ENCODE measurements around the gene SLC9A9.

The SLC9A9 gene

GRCh38 chr3:143676021-143676420, 172.2 kb downstream of the SLC9A9 start:
- DNase-seq: no peak

GRCh38 chr3:143674100-143674968, 173.9 kb downstream of the SLC9A9 start:
- peak; percentile 58 for DNase-seq

GRCh38 chr3:143672396-143673165, 175.7 kb downstream of the SLC9A9 start:
- DNase-seq: no peak

- no peak for DNase-seq
These were observed 176.6 kb downstream of the SLC9A9 start for GRCh38 chr3:143671626-143672025.

- no peak for DNase-seq
These were observed 179.1 kb downstream of the SLC9A9 start for GRCh38 chr3:143668924-143669790.

- no peak for DNase-seq
These were observed 179.9 kb downstream of the SLC9A9 start for GRCh38 chr3:143668385-143668784.

DNA sequence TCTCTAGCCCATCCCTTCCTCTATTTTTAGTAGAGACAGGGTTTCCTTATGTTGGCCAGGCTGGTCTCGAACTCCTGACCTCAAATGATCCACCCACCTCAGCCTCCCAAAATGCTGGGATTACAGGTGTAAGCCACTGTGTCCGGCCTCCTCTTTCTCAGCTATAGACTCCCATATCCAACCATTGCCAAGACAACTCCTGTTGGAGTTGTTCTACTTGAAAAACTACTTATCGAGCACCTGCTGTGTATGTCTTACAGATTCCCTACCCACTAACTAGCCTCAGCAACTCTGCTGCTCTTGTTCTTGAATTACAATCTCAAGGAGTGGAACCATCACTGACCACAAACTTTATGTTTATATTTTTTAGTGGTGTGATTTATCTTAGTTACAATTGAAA, 186.6 kb downstream of the SLC9A9 start:
- DNase-seq: no peak

- DNase-seq: no peak
These were observed 189.4 kb downstream of the SLC9A9 start for GRCh38 chr3:143658861-143659260.

DNA sequence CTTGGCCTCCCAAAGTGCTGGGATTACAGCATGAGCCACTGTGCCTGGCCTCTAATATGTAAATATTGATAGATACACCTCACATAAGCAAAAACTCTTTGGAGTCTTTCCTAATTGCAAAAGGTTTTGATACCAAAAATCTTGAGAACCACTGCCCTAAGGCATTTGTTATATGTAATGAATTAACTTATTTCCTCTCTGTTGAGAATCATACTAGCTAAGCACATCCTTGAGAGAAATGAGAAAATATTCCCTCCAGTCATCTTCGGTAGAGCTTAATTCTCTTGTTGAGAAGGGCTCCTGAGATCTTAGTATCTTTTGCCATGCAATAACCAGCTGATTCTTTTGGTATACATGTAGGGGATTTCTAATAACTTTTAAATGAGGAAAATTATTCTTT, 190.2 kb downstream of the SLC9A9 start:
- DNase-seq: no peak

DNA sequence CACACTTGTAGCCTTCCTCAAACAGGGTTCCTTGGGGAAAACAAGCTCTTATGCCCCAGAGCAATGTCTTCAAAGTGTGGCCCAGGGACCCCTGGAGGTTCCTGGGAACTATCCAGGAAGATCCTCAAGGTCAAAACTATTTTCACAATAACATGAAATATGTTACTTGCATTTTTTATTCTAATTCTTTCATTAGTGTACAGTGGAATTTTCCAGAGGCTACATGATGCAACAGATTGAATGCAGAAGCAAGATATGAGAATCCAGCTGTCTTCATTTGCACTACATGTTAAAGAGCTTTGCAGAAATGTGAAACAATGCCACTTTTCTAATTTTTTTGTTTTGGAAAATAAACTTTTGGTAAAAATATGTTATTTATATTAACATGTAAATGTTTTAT, 190.9 kb downstream of the SLC9A9 start:
- DNase-seq: no peak

- no peak for DNase-seq
These were observed 193.4 kb downstream of the SLC9A9 start for GRCh38 chr3:143654906-143655305.

DNA sequence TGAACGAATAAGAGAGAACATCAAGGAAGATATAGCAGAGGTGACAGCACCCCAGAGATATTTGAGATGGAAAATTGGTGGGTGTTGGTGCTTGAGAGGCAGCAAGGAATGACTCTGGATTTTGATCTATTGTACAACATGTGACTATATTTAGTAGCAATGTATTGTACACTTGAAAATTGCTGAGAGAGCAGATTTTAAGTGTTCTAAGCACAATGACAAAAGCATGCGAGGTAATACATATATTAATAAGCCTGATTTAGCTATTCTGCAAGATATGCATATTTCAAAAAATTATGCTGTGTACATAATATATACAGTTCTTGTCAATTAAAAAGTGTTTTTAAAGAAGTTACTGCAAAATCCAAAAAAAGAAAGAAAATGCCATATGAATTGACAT, 194.3 kb downstream of the SLC9A9 start:
- DNase-seq: no peak

- no peak for DNase-seq
These were observed 194.8 kb downstream of the SLC9A9 start for GRCh38 chr3:143653493-143653892.

DNA sequence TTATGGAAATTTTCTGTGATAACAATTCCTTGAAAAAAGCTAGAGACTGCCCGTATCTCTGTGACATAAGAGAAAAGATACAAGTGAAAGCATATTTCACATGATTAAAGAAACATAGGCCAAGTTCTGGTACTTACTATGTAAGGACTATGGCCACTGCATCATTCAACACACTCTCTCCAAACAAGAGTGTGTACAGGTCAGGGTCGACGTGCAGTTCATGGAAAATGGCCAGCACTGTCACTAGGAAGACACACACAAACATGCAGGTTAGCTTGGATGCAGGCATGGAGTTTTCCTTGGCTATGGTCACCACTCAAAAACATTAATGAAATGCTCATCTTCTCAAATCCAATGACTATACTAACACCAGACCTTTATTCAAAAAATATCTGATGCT, 196.2 kb downstream of the SLC9A9 start:
- no peak for DNase-seq

DNA sequence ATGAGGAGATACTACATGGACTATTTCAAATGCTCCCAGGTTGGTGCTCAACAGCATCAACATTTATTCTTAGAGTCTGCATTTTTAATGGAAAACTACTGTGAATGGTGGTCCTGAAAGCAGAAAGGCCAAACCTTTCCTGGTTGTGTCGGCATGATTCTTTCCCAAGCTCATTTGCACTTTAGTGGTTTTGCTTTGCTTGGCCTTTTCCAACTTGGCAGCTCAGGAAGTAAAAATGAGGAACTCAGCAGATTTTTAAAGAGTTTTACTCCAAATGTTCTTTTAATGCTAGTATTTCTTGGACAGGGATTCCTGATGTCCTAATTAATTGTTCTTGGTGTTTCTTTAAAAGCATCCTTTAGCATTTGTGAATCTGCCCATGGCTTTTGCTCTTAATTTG, 197.4 kb downstream of the SLC9A9 start:
- no peak for DNase-seq

DNA sequence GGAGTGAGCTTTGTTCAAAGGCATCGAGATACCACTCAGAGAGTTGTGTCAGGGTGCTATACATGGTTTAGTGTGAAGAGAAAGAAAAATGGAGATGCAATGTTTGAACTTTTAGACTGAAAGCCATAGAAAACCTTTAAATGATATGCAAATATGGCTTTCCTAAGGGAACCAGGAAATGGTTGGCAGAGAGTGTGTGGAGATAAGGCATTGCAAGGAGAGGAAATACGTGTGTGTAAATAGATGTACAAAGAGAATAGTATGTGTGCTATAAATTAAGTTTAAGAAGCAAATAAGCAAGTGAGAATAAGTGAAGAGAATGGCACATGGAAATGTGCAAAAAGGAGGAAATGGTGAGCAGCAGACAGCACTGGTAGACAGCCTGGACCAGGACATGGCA, 198.1 kb downstream of the SLC9A9 start:
- DNase-seq: no peak

DNA sequence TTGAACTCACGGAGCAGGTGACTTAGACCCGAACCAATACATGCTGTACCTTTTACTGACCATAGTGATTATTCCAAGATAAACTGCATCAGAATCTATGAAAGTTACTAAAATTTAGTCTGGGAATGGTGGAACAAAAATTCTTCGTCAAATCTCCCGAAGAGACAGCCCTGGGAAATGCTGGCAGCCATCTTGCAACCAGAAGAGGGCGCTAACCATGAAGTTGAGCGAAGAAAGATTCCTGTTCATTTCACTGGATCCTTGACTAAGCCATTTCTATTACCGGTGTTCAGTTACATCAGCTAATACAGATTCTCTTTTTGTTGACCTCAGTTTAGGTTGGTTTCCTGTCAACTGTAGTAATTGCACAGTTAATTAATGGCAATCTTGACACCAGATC, 199.6 kb downstream of the SLC9A9 start:
- DNase-seq: no peak

DNA sequence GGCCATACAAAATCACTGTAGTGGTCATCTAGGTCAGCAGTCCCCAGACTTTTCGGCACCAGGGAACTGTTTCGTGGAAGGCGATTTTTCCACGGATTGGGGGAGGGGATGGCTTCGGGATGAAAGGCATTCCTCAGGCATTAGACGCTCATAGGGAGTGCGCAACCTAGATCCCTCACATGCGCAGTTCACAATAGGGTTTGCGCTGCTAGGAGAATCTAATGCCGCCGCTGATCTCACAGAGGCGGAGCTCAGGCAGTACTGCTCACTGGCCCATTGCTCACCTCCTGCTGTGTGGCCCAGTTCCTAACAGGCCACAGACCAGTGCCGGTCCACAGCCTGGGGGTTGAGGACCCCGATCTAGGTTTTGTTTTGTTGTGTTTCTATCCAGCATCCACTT, 200.1 kb downstream of the SLC9A9 start:
- no peak for DNase-seq

DNA sequence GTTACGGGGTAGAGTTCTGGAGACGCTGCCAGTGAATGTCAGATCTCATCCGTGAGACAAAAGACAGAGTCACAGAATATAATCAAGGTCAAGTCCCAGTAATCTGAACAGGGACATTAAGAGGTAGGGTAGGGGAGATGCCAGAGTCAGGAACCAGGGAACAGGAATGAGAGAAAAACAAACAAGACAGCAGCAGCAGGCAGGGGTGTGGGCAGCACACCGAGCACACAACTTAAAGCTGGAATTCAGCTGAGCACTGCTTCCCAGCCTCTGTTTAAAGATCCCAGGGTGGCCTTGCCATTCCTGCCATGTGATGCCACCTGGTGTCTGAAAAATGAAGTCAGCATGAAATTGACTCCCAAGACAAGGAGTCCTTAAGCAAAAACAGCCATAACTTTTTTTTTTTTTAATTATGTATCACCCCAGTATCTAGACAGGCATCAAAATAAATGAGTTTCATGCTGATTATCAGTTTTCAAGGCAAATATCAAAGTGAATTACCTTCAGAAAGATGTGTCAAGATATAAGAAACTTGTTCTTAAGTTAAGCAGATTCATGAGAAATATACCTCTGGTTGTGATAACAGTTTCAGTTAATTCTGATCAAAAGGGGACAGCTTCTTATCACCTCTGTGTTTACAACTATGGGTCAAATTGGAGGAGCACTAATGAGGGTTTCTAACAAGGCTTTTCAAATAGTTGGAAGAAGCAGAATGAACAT, 203.7 kb downstream of the SLC9A9 start:
- DNase-seq: no peak

DNA sequence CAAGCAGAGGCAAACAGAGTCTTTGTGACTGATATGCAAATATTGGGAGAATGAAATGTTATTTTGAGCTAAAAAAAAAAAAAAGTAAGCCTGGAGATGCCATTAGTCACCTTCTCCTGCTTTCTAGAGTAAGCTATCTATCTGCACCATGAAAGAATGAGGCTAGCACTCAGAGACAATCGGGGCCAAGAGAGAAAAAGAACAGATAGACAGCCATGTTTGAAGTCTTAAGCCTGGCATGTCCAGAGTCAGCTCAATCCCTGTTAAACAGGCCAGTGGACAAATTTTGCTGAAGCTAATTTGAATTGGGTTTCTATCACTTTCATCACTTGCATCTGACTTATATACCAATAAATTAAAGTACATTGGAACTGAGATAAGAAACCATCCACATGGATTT, 204.4 kb downstream of the SLC9A9 start:
- DNase-seq: no peak

DNA sequence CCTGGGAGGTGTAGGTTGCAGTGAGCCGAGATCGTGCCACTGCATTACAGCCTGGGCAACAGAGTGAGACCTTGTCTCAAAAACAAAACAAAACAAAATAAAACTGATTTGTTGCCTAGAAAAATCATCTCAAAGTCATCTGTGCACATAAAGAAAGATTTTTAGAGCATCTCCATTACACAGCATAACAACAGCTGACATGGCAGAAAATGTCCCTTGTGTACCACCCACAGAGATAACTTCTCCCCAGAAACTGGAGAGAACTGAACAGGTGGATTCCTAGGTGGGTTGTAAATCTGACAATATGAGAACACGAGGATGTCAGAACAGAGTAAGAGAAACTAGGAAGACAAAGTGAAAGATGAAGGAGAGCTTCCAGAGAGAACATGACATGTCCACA, 207.5 kb downstream of the SLC9A9 start:
- no peak for DNase-seq

DNA sequence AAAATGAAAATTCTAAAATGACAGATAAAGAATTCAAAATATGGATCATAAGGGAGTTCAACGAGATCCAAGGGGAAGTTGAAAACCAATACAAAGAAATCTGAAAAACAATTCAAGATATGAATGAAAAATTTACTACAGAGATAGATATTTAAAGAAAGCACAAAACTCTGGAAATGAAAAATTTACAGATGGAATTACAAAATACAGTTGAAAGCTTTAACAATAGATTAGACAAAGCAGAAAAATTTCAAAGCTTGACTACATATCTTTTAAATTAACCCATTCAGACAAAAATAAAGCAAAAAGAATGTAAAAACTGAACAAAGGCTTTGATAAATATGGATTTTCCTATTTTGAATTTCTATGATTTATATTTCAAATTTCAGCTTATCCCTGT, 211.1 kb downstream of the SLC9A9 start:
- DNase-seq: no peak

GRCh38 chr3:143634991-143635390, 213.3 kb downstream of the SLC9A9 start:
- DNase-seq: no peak

All from stimulated activated CD4-positive, alpha-beta T cell treated with anti-CD3 and anti-CD28 coated beads, Interleukin-12 subunit alpha, Interleukin-12 subunit beta, amount 100 ng/mL, for 4 hours (primary cell).